B cell (primary cell): ENCODE measurements around the gene DRC7.

Experiments
- EZH2 ChIP-seq: IDR thresholded peaks from 2 replicates; pipeline ENCODE4 v1.6.1; 2012; ENCODE audit warnings: borderline replicate concordance, low read depth, mild to moderate bottlenecking, moderate library complexity, low read length; ENCODE audit not compliant: insufficient read depth, poor library complexity, severe bottlenecking
- TF ChIP-seq, protein P1 (sequence below): fragments of 200-600 bp; IDR thresholded peaks from one replicate; pipeline ENCODE4 v1.8.0; 2022; ENCODE audit warnings: antibody characterized with exemption, mild to moderate bottlenecking

- TF ChIP-seq, protein P1, sequence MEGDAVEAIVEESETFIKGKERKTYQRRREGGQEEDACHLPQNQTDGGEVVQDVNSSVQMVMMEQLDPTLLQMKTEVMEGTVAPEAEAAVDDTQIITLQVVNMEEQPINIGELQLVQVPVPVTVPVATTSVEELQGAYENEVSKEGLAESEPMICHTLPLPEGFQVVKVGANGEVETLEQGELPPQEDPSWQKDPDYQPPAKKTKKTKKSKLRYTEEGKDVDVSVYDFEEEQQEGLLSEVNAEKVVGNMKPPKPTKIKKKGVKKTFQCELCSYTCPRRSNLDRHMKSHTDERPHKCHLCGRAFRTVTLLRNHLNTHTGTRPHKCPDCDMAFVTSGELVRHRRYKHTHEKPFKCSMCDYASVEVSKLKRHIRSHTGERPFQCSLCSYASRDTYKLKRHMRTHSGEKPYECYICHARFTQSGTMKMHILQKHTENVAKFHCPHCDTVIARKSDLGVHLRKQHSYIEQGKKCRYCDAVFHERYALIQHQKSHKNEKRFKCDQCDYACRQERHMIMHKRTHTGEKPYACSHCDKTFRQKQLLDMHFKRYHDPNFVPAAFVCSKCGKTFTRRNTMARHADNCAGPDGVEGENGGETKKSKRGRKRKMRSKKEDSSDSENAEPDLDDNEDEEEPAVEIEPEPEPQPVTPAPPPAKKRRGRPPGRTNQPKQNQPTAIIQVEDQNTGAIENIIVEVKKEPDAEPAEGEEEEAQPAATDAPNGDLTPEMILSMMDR: no peak
- TF ChIP-seq EZH2: no peak
These were observed 328 bp upstream of the DRC7 start for GRCh38 chr16:57694231-57694724.
